Measurements from ENCODE around the gene OR52R1. TPM values are rescaled to one million over a fixed set of nuclear protein-coding genes. Genes with fewer than 3 reads are reported as not detected.
"Not testable (repeated sequence)": the region's sequence is repeated elsewhere in the genome, so short reads cannot be mapped to it uniquely, and the experiment has no call there.

The OR52R1 gene
- polyA plus RNA-seq, 2 donors: not detected

DNA sequence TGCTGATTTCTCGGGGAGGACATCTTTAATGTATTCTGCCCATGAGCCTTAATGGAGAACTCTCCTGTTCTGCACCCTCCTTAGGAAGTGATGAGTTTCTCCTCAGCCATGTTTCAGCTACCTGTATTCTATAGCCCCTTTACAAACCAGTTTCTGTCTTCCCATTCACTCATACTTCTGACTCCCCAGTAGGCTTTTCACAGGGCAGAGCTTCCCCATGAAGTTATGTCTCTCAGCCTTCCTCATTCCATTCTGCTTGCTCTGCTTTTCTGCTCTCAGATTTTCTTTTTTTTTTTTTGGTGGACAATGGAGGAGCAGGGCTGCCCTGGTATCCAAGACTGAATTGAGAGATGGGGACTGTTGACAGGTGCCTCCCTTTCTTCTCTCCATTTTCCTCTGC is 4.3 kb upstream of the OR52R1 start:
- H3K27ac ChIP-seq (ENCODE audit: low read depth in 2 of 2, low read length in 1 of 2): no peak overlapping the region
- no peaks in the 10 kb centered on the region for H3K27me3 ChIP-seq (ENCODE audit: control insufficient read depth in 1 of 2, insufficient read depth in 2 of 2, low read length in 2 of 2)
- 91% methylated on average over 1 of the region's 1 CpG for WGBS, 2 donors
- H3K36me3 ChIP-seq (ENCODE audit: control insufficient read depth in 2 of 2, insufficient read depth in 2 of 2, low read length in 1 of 2): no peaks in the 10 kb centered on the region
- no peak overlapping the region for H3K4me3 ChIP-seq (ENCODE audit: low read depth in 1 of 2, low read length in 2 of 2)
- peaks cover 0 to 5% of the 10 kb centered on the region in 2 donors for H3K4me1 ChIP-seq (ENCODE audit: control insufficient read depth in 2 of 2, insufficient read depth in 2 of 2, low read length in 1 of 2)
- H3K9me3 ChIP-seq (ENCODE audit: control insufficient read depth in 2 of 2, insufficient read depth in 1 of 2, low read depth in 1 of 2, low read length in 1 of 2): no peaks in the 10 kb centered on the region

DNA sequence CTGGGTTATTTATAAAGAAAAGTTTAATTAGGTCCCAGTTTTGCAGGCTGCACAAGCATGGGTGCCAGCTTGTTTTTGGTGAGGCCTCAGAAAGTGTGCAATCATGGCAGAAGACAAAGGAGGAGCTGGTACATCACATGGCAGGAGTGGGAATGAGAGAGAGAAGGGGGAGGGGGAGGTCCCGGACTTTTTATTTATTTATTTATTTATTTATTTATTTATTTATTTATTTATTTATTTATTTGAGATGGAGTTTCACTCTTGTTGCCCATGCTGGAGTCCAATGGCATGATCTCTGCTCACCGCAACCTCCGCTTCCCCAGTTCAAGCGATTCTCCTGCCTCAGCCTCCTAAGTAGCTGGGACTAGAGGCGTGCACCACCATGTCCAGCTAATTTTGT is 2.9 kb downstream of the OR52R1 start:
- H3K9me3 ChIP-seq (ENCODE audit: control insufficient read depth in 2 of 2, insufficient read depth in 1 of 2, low read depth in 1 of 2, low read length in 1 of 2); H3K4me3 ChIP-seq (ENCODE audit: low read depth in 1 of 2, low read length in 2 of 2): not testable (repeated sequence)
- WGBS, 2 donors: 75 to 78% methylated on average over 5 of the region's 5 CpGs

DNA sequence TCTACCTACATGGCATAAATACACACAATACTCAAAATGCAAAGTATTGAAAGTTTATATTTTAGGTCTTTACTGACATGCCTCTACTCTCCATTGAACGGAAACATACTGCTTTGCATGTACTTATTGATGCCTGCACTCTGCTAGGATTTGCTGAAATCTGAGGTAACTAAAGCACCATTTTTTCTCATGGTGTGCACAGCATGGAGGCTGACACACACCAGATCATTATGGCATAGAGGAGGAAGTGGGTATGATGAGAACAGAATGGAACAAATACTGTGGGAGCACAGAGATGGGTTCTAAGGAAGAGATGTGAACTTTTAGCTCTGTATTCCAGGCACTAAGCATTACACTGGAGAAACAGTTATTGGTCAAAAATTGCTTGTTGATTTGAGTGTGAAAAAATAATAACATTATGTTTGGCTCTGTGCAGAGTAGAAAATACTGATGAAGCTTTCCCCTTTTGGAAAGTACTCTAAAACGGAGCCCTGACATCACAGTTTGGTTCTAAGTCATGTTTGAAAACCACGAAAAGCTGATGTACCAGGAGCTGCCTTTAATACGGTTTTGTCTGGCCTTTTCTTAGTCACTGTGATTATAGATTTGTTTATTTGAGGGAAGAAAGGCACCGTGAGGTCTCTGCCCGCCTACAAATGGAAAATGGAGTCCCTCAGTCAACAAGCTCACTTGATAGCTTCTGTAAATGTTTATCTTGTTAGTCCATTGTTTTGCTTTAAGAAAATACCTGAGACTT is 5.6 kb downstream of the OR52R1 start:
- Histone ChIP-seq H3K9me3 (ENCODE audit: control insufficient read depth in 2 of 2, insufficient read depth in 1 of 2, low read depth in 1 of 2, low read length in 1 of 2) (no peaks in the 10 kb centered on the region), H3K4me1 (ENCODE audit: control insufficient read depth in 2 of 2, insufficient read depth in 2 of 2, low read length in 1 of 2) (no peaks in the 10 kb centered on the region), H3K36me3 (ENCODE audit: control insufficient read depth in 2 of 2, insufficient read depth in 2 of 2, low read length in 1 of 2) (no peaks in the 10 kb centered on the region), H3K27ac (ENCODE audit: low read depth in 2 of 2, low read length in 1 of 2) (no peak overlapping the region), H3K4me3 (ENCODE audit: low read depth in 1 of 2, low read length in 2 of 2) (no peak overlapping the region), H3K27me3 (ENCODE audit: control insufficient read depth in 1 of 2, insufficient read depth in 2 of 2, low read length in 2 of 2) (no peaks in the 10 kb centered on the region)
- 49 to 55% methylated on average over 6 of the region's 6 CpGs for WGBS, 2 donors

More for the DNA sequence above, 2.9 kb downstream of the OR52R1 start:
- not testable (repeated sequence) for H3K4me1 ChIP-seq (ENCODE audit: control insufficient read depth in 2 of 2, insufficient read depth in 2 of 2, low read length in 1 of 2); H3K27ac ChIP-seq (ENCODE audit: low read depth in 2 of 2, low read length in 1 of 2); H3K27me3 ChIP-seq (ENCODE audit: control insufficient read depth in 1 of 2, insufficient read depth in 2 of 2, low read length in 2 of 2); H3K36me3 ChIP-seq (ENCODE audit: control insufficient read depth in 2 of 2, insufficient read depth in 2 of 2, low read length in 1 of 2)

DNA sequence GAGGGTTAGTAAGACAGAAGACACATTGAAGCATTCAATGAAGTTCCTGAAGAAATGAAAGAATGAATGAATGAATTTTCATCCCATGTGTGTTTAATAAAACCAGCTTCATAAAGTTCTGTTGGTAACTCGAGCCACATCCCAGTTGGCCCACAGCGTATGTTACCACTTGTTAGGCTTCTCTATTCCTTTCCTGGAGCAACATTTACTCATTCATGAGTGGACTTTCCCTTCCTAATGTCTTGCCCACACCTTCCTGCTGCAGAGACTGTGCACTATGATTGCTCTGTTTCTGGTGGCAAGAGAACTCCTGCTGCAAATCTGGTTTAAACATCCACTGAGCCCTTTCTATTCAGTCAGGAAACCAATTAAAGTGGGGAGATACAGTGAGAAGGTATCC is 7.0 kb downstream of the OR52R1 start:
- 23 to 24% methylated on average over 2 of the region's 2 CpGs for WGBS, 2 donors
- H3K9me3 ChIP-seq (ENCODE audit: control insufficient read depth in 2 of 2, insufficient read depth in 1 of 2, low read depth in 1 of 2, low read length in 1 of 2): no peaks in the 10 kb centered on the region

DNA sequence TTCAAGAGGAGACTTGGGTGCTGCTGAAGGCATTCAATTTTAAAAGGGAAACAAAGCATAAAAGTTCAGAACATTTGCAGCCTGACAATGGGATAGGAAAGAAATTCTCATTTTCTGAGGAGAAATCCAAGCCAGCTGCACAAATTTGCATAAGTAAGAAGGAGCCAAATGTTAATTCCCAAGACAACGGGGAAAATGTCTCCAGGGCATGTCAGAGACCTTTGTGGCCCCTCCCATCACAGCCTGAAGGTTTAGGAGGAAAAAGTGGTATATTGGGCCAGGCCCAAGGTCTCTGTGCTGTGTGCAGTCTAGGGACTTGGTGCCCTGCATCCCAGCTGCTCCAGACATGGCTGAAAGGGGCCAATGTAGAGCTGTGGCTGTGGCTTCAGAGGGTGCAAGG is 21.7 kb downstream of the OR52R1 start:
- H3K27me3 ChIP-seq (ENCODE audit: control insufficient read depth in 1 of 2, insufficient read depth in 2 of 2, low read length in 2 of 2): no peaks in the 10 kb centered on the region
- H3K36me3 ChIP-seq (ENCODE audit: control insufficient read depth in 2 of 2, insufficient read depth in 2 of 2, low read length in 1 of 2): no peaks in the 10 kb centered on the region
- H3K27ac ChIP-seq (ENCODE audit: low read depth in 2 of 2, low read length in 1 of 2): no peak overlapping the region
- 31 to 58% methylated on average over 1 of the region's 1 CpG for whole genome bisulfite sequencing, 2 donors
- H3K4me1 ChIP-seq (ENCODE audit: control insufficient read depth in 2 of 2, insufficient read depth in 2 of 2, low read length in 1 of 2): no peaks in the 10 kb centered on the region
- H3K9me3 ChIP-seq (ENCODE audit: control insufficient read depth in 2 of 2, insufficient read depth in 1 of 2, low read depth in 1 of 2, low read length in 1 of 2): no peaks in the 10 kb centered on the region
- H3K4me3 ChIP-seq (ENCODE audit: low read depth in 1 of 2, low read length in 2 of 2): no peak overlapping the region

More for the DNA sequence above, 7.0 kb downstream of the OR52R1 start:
- Histone ChIP-seq H3K4me3 (ENCODE audit: low read depth in 1 of 2, low read length in 2 of 2) (no peak overlapping the region), H3K36me3 (ENCODE audit: control insufficient read depth in 2 of 2, insufficient read depth in 2 of 2, low read length in 1 of 2) (no peaks in the 10 kb centered on the region), H3K27me3 (ENCODE audit: control insufficient read depth in 1 of 2, insufficient read depth in 2 of 2, low read length in 2 of 2) (no peaks in the 10 kb centered on the region), H3K27ac (ENCODE audit: low read depth in 2 of 2, low read length in 1 of 2) (no peak overlapping the region), H3K4me1 (ENCODE audit: control insufficient read depth in 2 of 2, insufficient read depth in 2 of 2, low read length in 1 of 2) (no peaks in the 10 kb centered on the region)

DNA sequence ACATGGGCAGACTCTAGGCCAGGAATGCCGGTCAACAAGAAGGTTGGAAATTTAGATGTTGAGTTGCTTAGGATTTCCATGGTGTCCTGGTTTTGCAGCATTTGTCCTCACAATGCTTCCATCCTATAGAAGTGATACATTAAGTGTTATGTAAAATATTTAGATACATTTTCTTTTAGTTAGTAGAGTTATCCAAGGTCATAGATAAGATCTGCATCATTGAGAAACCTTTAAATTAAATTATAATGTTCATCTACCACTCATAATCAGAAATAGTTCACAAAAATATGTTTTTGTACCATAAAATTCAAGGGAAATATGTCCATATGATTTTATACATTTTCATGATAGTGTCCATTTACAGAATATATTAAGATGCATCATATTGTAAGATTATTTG is 34.3 kb downstream of the OR52R1 start, which contains the start of gene OR51F1:
OR51F1 (minus strand) TSS at position 101 of the 400 bp plus-strand sequence; CDS start at position 101, 0 bp downstream.
- H3K4me3 ChIP-seq (ENCODE audit: low read depth in 1 of 2, low read length in 2 of 2): no peak within 1 kb of the TSS
- no peak within 1 kb of the TSS for H3K27ac ChIP-seq (ENCODE audit: low read depth in 2 of 2, low read length in 1 of 2)
- H3K36me3 ChIP-seq (ENCODE audit: control insufficient read depth in 2 of 2, insufficient read depth in 2 of 2, low read length in 1 of 2): no peaks in the 10 kb centered on the region
- WGBS, 2 donors: 93 to 94% methylated on average over 1 of the region's 1 CpG
- H3K4me1 ChIP-seq (ENCODE audit: control insufficient read depth in 2 of 2, insufficient read depth in 2 of 2, low read length in 1 of 2): no peaks in the 10 kb centered on the region
- no peaks in the 10 kb centered on the region for H3K9me3 ChIP-seq (ENCODE audit: control insufficient read depth in 2 of 2, insufficient read depth in 1 of 2, low read depth in 1 of 2, low read length in 1 of 2)
- H3K27me3 ChIP-seq (ENCODE audit: control insufficient read depth in 1 of 2, insufficient read depth in 2 of 2, low read length in 2 of 2): no peaks in the 10 kb centered on the region

DNA sequence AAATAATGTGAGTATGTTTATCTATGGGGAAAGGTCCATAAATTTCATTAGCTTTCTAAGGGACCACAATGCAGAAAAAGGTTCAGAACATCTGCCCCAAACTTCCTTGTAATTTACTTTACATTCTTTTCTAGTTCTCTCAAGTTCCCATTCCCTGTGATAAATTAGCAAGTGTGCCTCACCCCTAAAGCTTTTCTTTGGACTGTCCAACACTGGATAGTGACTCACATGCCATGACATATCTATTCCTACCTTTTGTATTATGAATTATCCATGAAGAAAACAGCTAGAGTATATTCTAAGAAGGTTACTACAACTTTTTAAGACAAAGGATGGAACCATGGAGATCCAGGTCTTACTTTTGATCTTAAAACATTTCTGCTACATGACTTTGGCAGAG is 36.1 kb downstream of the OR52R1 start:
- Histone ChIP-seq H3K27ac (ENCODE audit: low read depth in 2 of 2, low read length in 1 of 2) (no peak overlapping the region), H3K36me3 (ENCODE audit: control insufficient read depth in 2 of 2, insufficient read depth in 2 of 2, low read length in 1 of 2) (no peaks in the 10 kb centered on the region), H3K9me3 (ENCODE audit: control insufficient read depth in 2 of 2, insufficient read depth in 1 of 2, low read depth in 1 of 2, low read length in 1 of 2) (no peaks in the 10 kb centered on the region), H3K4me1 (ENCODE audit: control insufficient read depth in 2 of 2, insufficient read depth in 2 of 2, low read length in 1 of 2) (no peaks in the 10 kb centered on the region), H3K27me3 (ENCODE audit: control insufficient read depth in 1 of 2, insufficient read depth in 2 of 2, low read length in 2 of 2) (no peaks in the 10 kb centered on the region), H3K4me3 (ENCODE audit: low read depth in 1 of 2, low read length in 2 of 2) (no peak overlapping the region)

DNA sequence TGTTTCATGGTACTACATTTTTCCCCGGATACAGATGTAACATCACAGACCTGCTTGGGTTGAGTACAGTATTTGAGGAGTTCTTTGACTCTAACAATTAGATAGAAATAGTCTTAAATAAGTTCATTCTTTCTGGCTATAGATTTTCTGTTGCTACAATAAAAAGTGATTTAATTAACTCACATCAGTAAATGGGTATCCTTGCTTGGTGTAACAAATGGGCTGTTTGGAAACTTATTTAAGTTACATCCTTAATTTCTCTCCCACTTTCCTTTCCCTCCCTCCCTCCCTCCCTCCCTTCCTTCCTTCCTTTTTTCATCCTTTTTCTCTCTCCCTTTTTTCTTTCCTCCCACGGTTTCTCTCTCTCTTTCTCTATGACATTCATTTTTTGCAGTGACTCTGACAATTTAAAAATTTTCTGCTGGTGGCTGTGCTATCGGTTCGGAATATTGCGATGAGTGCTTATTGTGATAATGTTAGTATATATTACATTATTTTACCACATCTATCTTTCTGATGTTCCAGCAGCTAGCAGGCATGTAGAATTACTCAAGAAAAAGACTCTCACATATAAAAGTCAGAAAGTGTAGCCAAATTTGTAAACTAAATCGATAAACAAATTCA is 37.6 kb downstream of the OR52R1 start:
- Histone ChIP-seq H3K4me1 (ENCODE audit: control insufficient read depth in 2 of 2, insufficient read depth in 2 of 2, low read length in 1 of 2) (no peaks in the 10 kb centered on the region), H3K9me3 (ENCODE audit: control insufficient read depth in 2 of 2, insufficient read depth in 1 of 2, low read depth in 1 of 2, low read length in 1 of 2) (no peaks in the 10 kb centered on the region), H3K36me3 (ENCODE audit: control insufficient read depth in 2 of 2, insufficient read depth in 2 of 2, low read length in 1 of 2) (no peaks in the 10 kb centered on the region), H3K27ac (ENCODE audit: low read depth in 2 of 2, low read length in 1 of 2) (no peak overlapping the region), H3K4me3 (ENCODE audit: low read depth in 1 of 2, low read length in 2 of 2) (no peak overlapping the region), H3K27me3 (ENCODE audit: control insufficient read depth in 1 of 2, insufficient read depth in 2 of 2, low read length in 2 of 2) (no peaks in the 10 kb centered on the region)
- WGBS, 2 donors: 80 to 83% methylated on average over 6 of the region's 6 CpGs

DNA sequence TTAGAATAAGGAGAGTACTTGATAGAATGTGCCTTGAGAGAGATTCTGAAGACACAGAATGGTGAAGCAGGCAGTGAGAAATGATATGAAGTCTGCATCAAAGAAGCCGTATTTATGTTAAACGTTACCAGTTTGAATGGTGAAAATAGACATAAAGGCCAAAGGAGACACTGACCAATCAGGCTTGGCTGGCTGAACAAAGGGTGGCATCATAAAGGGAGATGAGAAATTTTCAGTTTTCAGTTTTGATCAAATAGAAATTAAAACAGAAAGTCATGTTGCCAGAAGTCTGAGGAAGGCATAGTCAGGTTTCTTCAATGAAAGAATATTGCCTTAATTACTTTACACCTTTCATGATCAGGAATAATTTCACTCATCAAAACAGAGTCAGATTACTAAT is 41.1 kb downstream of the OR52R1 start:
- H3K9me3 ChIP-seq (ENCODE audit: control insufficient read depth in 2 of 2, insufficient read depth in 1 of 2, low read depth in 1 of 2, low read length in 1 of 2): no peaks in the 10 kb centered on the region
- H3K36me3 ChIP-seq (ENCODE audit: control insufficient read depth in 2 of 2, insufficient read depth in 2 of 2, low read length in 1 of 2): no peaks in the 10 kb centered on the region
- no peaks in the 10 kb centered on the region for H3K27me3 ChIP-seq (ENCODE audit: control insufficient read depth in 1 of 2, insufficient read depth in 2 of 2, low read length in 2 of 2)
- WGBS, 2 donors: 65 to 75% methylated on average over 2 of the region's 2 CpGs
- H3K4me3 ChIP-seq (ENCODE audit: low read depth in 1 of 2, low read length in 2 of 2): no peak overlapping the region
- no peak overlapping the region for H3K27ac ChIP-seq (ENCODE audit: low read depth in 2 of 2, low read length in 1 of 2)
- H3K4me1 ChIP-seq (ENCODE audit: control insufficient read depth in 2 of 2, insufficient read depth in 2 of 2, low read length in 1 of 2): no peaks in the 10 kb centered on the region

All from esophagus (tissue), 2 donors.